ENCODE results near the gene MMP24OS.
"Not testable (repeated sequence)": the region's sequence is repeated elsewhere in the genome, so short reads cannot be mapped to it uniquely, and the experiment has no call there.

MMP24OS gene

DNA sequence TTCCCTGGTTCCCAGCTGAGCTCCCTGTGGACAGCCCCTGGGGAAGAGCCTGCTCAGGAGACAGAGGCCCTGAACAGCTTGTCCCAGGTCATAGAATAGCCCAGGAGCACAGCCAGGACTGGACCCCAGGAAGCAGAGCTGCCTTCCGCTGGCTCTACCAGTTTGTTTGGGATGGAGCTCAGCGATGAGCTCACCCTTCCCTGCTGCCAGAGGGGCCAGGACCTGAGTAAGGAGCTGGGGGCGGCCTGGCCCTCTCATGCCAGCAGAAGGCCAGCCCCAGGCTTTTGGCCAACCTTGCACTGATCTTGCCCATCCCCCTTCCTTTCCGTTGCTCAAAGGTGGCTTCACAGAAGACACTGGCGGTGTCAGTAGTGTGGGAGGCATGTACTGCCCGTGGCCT, 17.5 kb downstream of the MMP24OS start:
- ChIA-PET CTCF (no interaction called here), POLR2A (no interaction called here)
- DNase-seq (ENCODE audit: extremely low spot score): no peak
- TF ChIP-seq HDGF (IDR thresholded peaks at IDR 0.05; ENCODE audit: borderline replicate concordance) (no peak), ELF4 (IDR thresholded peaks at IDR 0.05) (no peak), CTBP1 (IDR thresholded peaks at IDR 0.05; ENCODE audit: borderline replicate concordance) (no peak), NFRKB (IDR thresholded peaks at IDR 0.05) (no peak), LEF1 (IDR thresholded peaks at IDR 0.05; ENCODE audit: borderline replicate concordance) (no peak)
- TF ChIP-seq, protein P1, sequence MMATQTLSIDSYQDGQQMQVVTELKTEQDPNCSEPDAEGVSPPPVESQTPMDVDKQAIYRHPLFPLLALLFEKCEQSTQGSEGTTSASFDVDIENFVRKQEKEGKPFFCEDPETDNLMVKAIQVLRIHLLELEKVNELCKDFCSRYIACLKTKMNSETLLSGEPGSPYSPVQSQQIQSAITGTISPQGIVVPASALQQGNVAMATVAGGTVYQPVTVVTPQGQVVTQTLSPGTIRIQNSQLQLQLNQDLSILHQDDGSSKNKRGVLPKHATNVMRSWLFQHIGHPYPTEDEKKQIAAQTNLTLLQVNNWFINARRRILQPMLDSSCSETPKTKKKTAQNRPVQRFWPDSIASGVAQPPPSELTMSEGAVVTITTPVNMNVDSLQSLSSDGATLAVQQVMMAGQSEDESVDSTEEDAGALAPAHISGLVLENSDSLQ (IDR thresholded peaks at IDR 0.05): no peak

DNA sequence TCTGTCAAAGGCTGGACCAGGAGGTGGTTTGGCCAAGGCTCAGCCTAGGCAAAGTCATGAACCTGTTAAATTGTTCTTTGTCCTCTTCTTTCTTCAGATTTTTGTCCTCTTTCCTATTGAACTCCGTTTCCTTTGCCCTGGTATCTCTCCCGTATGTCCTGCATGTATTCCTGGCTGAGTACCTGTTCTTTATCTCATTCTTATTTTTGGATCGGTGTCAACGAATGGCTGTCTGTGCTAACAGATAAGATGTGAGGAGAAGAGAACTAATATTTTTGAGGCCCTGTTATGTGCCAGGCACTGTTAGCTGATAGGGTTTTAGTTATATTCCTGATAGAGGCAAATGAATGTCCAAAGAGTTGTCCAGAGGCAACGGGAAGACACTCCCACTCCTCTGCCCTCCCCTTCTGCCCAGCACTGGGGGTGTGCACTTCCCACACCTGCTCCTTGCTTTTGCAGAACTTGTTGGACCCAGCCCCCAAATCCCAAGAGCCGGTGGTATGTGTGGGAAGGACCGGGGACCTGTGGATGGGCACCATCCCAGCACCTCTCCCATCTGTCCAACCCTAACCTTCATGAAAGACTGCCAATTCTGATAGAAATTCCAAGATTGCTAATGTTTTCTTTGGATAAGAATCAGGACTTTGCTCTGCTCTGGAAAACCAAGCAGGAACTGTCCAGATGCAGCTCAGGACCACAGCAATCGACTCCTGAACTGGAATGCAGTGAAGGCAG, 20.6 kb downstream of the MMP24OS start:
- ChIA-PET CTCF (no interaction called here), POLR2A (interaction anchor here (1.6 kb wide), 1 partner anchor 21 kb away, joined by 3 read pairs; the partner anchor contains the start of gene MMP24OS)
- no peak for DNase-seq (ENCODE audit: extremely low spot score)
- TF ChIP-seq HDGF (IDR thresholded peaks at IDR 0.05; ENCODE audit: borderline replicate concordance): no peak
- no peak for TF ChIP-seq LEF1 (IDR thresholded peaks at IDR 0.05; ENCODE audit: borderline replicate concordance)
- TF ChIP-seq FOXK2 (IDR thresholded peaks at IDR 0.05): no peak
- no peak for TF ChIP-seq SUZ12 (IDR thresholded peaks at IDR 0.05)
- TF ChIP-seq ZNF384 (IDR thresholded peaks at IDR 0.05): no peak
- no peak for TF ChIP-seq BHLHE40 (IDR thresholded peaks at IDR 0.05; ENCODE audit: borderline replicate concordance)
- TF ChIP-seq FOXM1 (IDR thresholded peaks at IDR 0.05; ENCODE audit: borderline replicate concordance): no peak
- TF ChIP-seq L3MBTL2 (conservative IDR thresholded peaks at IDR 0.05): no peak
- no peak for TF ChIP-seq SP1 (IDR thresholded peaks at IDR 0.05)
- no peak for TF ChIP-seq ELF4 (IDR thresholded peaks at IDR 0.05)
- no peak for TF ChIP-seq NFRKB (IDR thresholded peaks at IDR 0.05)

DNA sequence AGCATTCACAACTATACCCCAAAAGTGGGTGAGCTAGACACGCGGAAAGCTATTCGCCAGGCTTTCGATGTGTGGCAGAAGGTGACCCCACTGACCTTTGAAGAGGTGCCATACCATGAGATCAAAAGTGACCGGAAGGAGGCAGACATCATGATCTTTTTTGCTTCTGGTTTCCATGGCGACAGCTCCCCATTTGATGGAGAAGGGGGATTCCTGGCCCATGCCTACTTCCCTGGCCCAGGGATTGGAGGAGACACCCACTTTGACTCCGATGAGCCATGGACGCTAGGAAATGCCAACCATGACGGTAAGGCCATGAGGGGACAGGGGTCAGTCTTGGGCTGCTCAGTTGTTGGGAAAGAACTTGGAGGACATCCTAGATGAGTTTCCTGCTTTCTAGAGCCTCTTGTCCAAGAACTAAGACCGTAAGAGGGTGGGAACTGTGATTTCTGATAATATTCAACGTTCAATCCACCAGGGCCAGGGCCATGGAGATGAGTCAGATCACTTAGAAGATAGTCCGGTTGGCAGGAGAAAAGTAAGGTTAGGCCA, 23.4 kb downstream of the MMP24OS start:
- POLR2A ChIA-PET: no interaction called here
- CTCF ChIA-PET: no interaction called here
- no peak for DNase-seq (ENCODE audit: extremely low spot score)
- no peak for TF ChIP-seq NFRKB (IDR thresholded peaks at IDR 0.05)
- no peak for TF ChIP-seq ELF4 (IDR thresholded peaks at IDR 0.05)
- no peak for TF ChIP-seq FOXK2 (IDR thresholded peaks at IDR 0.05)
- TF ChIP-seq, protein P1 (IDR thresholded peaks at IDR 0.05): no peak
- TF ChIP-seq LEF1 (IDR thresholded peaks at IDR 0.05; ENCODE audit: borderline replicate concordance): no peak
- TF ChIP-seq CTBP1 (IDR thresholded peaks at IDR 0.05; ENCODE audit: borderline replicate concordance): no peak
- TF ChIP-seq SUZ12 (IDR thresholded peaks at IDR 0.05): no peak
- no peak for TF ChIP-seq ARNT (IDR thresholded peaks at IDR 0.05)
- no peak for TF ChIP-seq L3MBTL2 (conservative IDR thresholded peaks at IDR 0.05)
- no peak for TF ChIP-seq FOXM1 (IDR thresholded peaks at IDR 0.05; ENCODE audit: borderline replicate concordance)
- no peak for TF ChIP-seq SP1 (IDR thresholded peaks at IDR 0.05)
- TF ChIP-seq FOXA1 (IDR thresholded peaks at IDR 0.05): no peak

DNA sequence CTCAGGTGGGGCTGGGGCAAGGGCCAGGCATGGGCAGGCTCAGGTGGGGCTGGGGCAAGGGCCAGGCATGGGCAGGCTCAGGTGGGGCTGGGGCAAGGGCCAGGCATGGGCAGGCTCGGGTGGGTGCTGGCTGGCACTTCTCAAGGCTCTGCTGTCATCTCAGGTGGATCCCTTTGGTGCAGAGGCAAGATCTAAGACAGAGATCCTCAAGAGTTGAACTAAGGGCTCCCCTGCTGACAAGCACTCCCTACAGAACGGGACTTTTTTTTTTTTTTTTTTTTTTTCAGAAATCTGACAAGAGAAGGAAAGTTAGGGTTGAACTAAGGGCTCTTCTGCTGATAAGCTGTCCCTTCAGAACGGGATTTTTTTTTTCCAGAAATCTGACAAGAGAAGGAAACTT, 24.9 kb downstream of the MMP24OS start:
- ChIA-PET CTCF (no interaction called here), POLR2A (no interaction called here)
- no peak for DNase-seq (ENCODE audit: extremely low spot score)
- TF ChIP-seq ARNT (IDR thresholded peaks at IDR 0.05) (no peak), TARDBP (IDR thresholded peaks at IDR 0.05) (no peak), HDGF (IDR thresholded peaks at IDR 0.05; ENCODE audit: borderline replicate concordance) (no peak)

DNA sequence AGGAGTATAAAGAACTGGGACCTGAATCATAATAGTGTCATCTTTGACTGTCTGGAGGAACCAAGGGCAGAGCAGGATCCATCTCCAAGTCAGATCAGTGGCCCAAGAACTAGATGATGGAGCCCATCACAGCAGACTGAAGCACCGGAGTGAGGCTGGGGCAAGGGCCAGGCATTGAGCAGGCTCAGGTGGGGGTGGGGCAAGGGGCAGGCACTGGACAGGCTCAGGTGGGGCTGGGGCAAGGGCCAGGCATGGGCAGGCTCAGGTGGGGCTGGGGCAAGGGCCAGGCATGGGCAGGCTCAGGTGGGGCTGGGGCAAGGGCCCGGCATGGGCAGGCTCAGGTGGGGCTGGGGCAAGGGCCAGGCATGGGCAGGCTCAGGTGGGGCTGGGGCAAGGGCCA, 25.3 kb downstream of the MMP24OS start:
- CTCF ChIA-PET; POLR2A ChIA-PET; DNase-seq (ENCODE audit: extremely low spot score): not testable (repeated sequence)

DNA sequence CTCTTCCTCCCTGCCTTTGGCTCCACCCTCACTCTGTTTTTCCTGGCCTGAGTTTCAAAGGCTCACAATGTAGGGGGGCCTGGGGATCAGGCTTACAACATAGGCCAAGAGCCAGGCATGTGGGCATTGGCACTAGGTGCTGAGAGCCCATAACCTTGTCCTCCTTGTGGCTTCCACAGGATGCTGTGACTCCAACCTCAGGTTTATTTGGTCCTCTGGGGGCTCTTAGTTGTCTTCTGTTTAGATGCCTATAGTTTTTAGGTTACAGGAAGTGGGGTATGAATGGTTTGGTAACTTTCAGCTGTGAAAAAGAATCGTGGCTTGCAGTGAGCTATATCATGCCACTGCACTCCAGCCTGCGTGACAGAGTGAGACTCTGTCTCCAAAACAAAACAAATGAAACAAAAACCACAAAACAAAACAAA, 25.9 kb downstream of the MMP24OS start:
- ChIA-PET CTCF (no interaction called here), POLR2A (no interaction called here)
- no peak for DNase-seq (ENCODE audit: extremely low spot score)
- TF ChIP-seq NFRKB (IDR thresholded peaks at IDR 0.05) (no peak), SUZ12 (IDR thresholded peaks at IDR 0.05) (no peak), TARDBP (IDR thresholded peaks at IDR 0.05) (no peak), FOXA1 (IDR thresholded peaks at IDR 0.05) (no peak), ZNF384 (IDR thresholded peaks at IDR 0.05) (no peak), L3MBTL2 (conservative IDR thresholded peaks at IDR 0.05) (no peak), BHLHE40 (IDR thresholded peaks at IDR 0.05; ENCODE audit: borderline replicate concordance) (no peak), CTBP1 (IDR thresholded peaks at IDR 0.05; ENCODE audit: borderline replicate concordance) (no peak), SP1 (IDR thresholded peaks at IDR 0.05) (no peak), ARNT (IDR thresholded peaks at IDR 0.05) (no peak), FOXM1 (IDR thresholded peaks at IDR 0.05; ENCODE audit: borderline replicate concordance) (no peak), HDGF (IDR thresholded peaks at IDR 0.05; ENCODE audit: borderline replicate concordance) (no peak), ELF4 (IDR thresholded peaks at IDR 0.05) (no peak)
- TF ChIP-seq, protein P1 (IDR thresholded peaks at IDR 0.05): no peak

DNA sequence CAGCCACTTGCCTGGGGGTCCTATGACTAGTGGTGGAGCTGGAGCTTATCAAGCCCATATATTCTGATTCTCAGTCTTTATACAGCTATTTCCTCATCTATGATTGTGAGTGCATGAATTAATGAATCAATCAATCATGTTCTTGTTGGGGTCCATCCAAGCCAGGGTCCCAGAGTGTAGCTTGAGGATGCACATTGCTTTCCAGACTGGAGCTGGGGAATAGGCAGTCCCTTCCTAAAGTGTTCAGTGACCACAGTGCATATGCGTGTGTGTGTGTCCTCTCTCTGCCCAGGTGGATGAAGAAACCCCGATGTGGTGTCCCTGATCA, 26.3 kb downstream of the MMP24OS start:
- ChIA-PET CTCF (no interaction called here), POLR2A (no interaction called here)
- DNase-seq (ENCODE audit: extremely low spot score): no peak
- no peak for TF ChIP-seq LEF1 (IDR thresholded peaks at IDR 0.05; ENCODE audit: borderline replicate concordance)
- TF ChIP-seq FOXM1 (IDR thresholded peaks at IDR 0.05; ENCODE audit: borderline replicate concordance): no peak
- TF ChIP-seq TARDBP (IDR thresholded peaks at IDR 0.05): no peak
- no peak for TF ChIP-seq SUZ12 (IDR thresholded peaks at IDR 0.05)
- TF ChIP-seq, protein P1 (IDR thresholded peaks at IDR 0.05): no peak
- no peak for TF ChIP-seq ARNT (IDR thresholded peaks at IDR 0.05)
- no peak for TF ChIP-seq ELF4 (IDR thresholded peaks at IDR 0.05)
- TF ChIP-seq BHLHE40 (IDR thresholded peaks at IDR 0.05; ENCODE audit: borderline replicate concordance): no peak
- TF ChIP-seq FOXA1 (IDR thresholded peaks at IDR 0.05): no peak
- no peak for TF ChIP-seq ZNF384 (IDR thresholded peaks at IDR 0.05)
- TF ChIP-seq L3MBTL2 (conservative IDR thresholded peaks at IDR 0.05): no peak
- TF ChIP-seq SP1 (IDR thresholded peaks at IDR 0.05): no peak
- no peak for TF ChIP-seq HDGF (IDR thresholded peaks at IDR 0.05; ENCODE audit: borderline replicate concordance)
- TF ChIP-seq NFRKB (IDR thresholded peaks at IDR 0.05): no peak
- TF ChIP-seq FOXK2 (IDR thresholded peaks at IDR 0.05): no peak

Data from HEK293T (cell line).